Measurements from ENCODE around the gene ASIC4. TPM values are rescaled to one million over a fixed set of nuclear protein-coding genes. Genes with fewer than 3 reads are reported as not detected.
A peak's percentile ranks its signal among the peaks of the same experiment; 100 is the strongest.

The ASIC4 gene
- total RNA-seq, 1 experiment from 2014 or later: not detected

DNA sequence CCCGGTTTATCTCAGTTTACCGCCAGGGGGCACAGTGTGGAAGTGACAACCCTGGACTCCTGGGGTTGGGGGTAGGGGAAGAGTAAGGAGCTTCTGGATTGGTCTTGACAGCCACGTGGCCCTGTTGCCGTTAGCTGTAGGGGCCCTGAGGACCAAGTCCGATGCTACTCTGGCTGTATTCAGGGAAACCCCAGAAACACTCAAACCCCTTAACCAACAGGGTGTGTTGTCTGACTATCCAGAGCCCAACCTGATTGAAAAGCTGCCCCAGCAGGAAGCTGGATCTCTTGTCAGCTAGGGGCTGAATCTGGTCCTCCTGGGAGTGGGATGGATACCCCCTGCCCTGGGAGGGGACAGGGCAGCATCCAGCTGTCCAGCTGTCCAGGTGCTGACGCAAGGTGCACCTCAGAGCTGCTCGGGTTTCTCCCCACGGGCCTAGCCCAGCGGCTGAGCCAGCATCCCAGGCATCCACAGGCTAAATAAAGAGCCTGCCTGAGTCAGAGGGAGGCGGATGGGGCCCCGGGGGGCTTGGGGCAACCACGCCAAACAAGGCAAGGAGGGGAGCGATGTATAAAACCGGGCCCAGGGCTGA lies 18.7 kb upstream of the ASIC4 start:
- peak; percentile 70 for DNase-seq (ENCODE audit: low spot score)
- in situ Hi-C loops (cut with HindIII; ENCODE audit: low sequenced_read_pairs): no loop called here

DNA sequence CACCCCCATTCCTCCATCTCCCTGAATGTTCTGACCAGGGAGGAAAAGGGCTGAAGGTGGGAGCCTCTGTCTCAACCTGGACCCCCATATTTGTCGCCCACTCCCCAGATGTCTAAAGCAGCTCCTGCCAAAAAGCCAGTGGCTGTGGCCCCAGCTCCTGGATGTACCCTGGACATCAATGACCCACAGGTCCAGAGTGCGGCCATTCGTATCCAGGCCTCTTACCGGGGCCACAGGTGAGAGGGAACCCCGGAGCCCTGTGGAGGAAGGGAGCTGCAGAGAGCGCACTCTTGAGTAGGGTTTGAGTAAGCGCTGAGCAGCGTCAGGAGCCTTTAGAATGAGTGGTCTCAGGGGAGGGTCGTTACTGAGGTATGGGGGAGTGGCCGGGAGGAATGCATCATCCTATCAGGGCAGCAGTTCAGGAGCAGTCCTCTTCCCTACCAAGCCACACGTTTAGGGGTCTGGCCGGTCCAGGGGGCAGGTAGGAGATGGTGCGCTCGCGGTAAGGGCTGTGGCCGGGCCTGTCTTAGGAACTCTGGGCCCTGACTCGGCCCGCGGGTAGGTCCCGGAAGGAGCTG lies 17.9 kb upstream of the ASIC4 start:
- no peak for DNase-seq (ENCODE audit: low spot score)
- in situ Hi-C loops (cut with HindIII; ENCODE audit: low sequenced_read_pairs): no loop called here

DNA sequence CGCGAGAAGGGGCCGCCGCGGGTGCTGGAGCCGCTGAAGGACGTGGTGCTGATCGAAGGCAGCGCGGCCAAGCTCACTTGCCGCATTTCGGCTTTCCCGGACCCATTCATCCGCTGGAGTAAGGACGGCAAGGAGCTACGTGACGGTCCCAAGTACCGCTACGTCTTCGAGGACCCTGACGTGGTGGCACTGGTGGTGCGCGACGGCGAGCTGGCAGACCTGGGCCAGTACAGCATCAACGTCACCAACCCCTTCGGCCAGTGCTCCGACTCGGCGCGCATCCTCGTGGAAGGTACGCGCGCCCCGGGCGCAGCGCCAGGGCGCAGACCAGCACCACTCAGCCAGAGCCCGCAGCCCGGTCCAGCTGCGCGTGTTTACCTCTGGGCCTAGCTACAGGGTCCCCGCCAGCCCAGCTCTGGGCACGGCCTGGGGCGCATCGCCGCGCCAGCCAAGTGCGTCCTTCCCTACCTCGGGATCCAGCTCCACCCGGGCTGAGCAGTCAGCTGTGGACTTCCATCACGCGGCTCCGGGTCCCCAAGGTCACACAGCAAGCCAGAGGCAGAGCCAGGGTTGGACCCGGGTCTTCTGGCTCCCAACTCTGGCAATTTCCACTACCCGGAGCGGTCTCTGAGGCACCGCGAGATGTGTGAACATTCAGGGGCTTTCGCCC lies 17.3 kb upstream of the ASIC4 start:
- DNase-seq (ENCODE audit: low spot score): no peak
- in situ Hi-C loops (cut with HindIII; ENCODE audit: low sequenced_read_pairs): no loop called here

DNA sequence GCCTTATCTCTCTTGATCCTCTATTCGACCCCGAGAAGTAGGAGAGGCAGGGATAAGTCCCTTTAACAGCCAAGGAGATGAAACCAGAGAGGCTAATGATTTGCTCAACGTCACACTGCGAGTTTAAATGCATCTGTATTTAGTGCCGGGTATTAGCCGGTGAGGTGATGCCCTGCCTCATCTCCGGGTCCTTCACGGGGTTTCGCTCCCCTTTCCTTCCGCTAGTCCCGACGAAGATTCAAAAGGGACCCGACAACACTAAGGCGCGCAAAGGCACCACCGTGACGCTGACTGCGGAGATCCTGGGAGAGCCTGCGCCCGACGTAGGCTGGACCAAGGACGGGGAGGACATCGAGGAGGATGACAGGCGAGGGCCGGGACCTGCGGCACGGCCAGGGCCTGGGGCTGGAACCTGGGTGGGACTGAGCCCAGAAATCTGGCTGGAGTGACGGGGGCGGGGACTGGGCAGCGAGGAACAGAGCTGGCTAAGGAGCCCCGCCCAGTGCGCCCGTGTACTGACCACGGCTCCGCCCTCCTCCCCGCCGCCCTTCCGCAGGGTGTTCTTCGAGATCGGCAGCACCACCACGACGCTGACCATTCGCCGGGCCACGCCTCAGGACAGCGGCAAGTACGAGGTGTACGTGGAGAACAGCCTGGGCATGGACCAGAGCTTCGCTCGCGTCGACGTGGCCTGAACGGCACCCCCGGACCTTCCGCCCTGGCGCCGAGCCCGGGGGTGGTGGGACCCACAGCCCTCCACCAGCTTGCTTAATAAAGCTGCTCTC lies 16.6 kb upstream of the ASIC4 start:
- no peak for DNase-seq (ENCODE audit: low spot score)
- in situ Hi-C loops (cut with HindIII; ENCODE audit: low sequenced_read_pairs): no loop called here

DNA sequence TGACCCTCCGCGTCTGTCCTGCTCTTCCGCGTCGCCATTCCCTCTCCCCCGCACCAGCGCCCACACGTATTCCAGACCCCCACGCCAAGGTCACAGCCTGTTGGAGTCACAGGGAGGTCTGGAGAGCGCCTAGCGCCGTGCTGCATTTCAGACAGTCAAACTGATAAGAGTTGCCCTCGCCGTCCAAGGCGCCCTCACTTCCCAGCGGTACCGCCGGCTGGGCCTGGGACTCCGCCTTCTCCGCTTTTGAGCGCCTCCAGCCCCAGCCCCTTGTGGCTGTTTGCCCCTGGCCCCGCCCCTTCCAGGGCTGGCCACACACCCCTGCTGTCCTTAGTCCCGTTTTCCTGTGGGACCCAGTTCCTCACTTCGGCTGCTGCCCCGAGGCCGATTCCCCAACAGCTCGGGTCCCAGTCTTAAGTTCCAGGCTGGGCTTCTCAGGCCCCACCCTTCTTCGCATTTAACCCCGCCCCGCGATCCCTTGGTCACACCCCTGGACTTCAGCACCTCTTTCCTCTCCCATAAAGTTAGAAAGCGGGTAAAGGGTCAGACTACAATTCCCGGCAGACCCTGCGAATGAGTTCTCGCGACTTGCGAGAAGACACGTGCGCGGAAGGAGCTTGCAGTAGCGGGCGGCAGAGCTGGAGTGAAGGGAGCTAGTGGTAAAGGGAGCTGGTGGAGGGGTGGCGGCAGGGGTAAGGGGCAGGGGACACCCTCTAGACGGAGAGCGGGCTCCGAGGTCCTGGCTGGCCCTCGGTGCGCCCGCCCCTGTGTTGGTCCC lies 15.8 kb upstream of the ASIC4 start, which contains the start of gene GMPPA:
TSS of gene GMPPA (plus strand) at position 612 of the 778 bp plus-strand sequence. CDS start 1,085 bp downstream, outside the sequence.
- peak; percentile 97 for DNase-seq (ENCODE audit: low spot score)
- in situ Hi-C loops (cut with HindIII; ENCODE audit: low sequenced_read_pairs): no loop called here

DNA sequence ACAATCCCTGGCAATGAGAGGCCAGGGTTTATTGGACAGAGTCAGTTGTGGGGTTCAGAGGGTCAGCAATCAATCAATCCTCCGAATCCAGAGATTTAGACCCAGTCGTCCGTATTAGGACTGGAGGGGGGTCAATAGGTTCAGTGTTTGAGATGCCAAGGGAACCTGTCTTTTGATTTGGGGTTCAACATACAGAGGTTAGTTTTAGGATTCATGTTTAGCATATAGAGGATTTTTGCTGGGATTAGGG lies 15.3 kb upstream of the ASIC4 start:
- in situ Hi-C loops (cut with HindIII; ENCODE audit: low sequenced_read_pairs): no loop called here

DNA sequence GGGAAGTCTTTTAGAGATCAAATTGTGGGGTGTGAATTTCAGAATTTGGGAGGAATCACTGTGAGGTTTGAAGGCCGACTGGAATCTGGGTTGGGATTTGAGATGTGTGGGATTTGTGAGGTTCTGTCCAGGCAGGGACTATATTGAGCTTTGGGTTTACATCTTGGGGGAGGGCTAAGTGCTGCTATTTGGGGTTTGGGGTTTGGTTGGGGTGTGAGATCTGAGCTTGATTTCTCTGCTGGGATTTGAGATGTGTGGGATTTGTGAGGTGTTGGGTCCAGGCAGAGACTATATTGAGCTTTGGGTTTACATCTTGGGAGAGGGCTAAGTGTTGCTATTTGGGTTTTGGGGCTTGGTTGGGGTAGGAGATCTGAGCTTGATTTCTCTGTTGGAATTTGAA lies 14.7 kb upstream of the ASIC4 start:
- in situ Hi-C loops (cut with HindIII; ENCODE audit: low sequenced_read_pairs): no loop called here
- no peak for DNase-seq (ENCODE audit: low spot score)

More for the DNA sequence above, 15.3 kb upstream of the ASIC4 start:
- DNase-seq (ENCODE audit: low spot score): no peak

DNA sequence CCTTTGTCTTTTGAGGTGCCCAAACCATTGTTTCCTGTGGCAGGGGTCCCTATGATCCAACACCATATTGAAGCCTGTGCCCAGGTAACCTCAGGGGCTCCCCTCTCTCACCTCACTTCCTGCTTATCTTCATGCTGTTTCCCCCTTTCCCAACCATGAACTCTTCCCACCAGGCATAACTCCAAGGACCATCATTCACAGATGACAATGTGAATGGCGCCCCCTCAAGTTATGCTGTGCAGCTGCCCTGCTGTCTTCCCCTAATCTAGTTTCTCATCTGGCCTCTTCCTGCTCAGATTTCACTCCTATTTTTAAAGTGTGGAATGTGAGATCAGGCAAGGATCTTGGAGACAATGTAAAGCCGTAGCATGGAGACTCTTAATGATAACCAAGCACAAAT lies 14.1 kb upstream of the ASIC4 start:
- no peak for DNase-seq (ENCODE audit: low spot score)
- in situ Hi-C loops (cut with HindIII; ENCODE audit: low sequenced_read_pairs): no loop called here

DNA sequence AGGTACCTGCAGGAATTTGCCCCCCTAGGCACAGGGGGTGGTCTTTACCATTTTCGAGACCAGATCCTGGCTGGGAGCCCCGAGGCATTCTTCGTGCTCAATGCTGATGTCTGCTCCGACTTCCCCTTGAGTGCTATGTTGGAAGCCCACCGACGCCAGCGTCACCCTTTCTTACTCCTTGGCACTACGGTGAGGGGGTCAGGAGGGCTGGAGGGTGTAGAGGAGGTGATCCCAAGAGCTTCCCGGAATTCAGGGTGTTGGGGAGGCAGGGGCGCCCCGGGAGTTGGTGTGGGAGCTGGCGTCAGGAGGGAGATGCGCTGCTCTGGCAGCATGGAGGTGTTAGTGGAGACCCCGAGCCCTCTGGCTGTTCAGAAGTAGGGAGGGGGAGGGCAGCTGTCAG lies 12.4 kb upstream of the ASIC4 start:
- no peak for DNase-seq (ENCODE audit: low spot score)
- in situ Hi-C loops (cut with HindIII; ENCODE audit: low sequenced_read_pairs): no loop called here

DNA sequence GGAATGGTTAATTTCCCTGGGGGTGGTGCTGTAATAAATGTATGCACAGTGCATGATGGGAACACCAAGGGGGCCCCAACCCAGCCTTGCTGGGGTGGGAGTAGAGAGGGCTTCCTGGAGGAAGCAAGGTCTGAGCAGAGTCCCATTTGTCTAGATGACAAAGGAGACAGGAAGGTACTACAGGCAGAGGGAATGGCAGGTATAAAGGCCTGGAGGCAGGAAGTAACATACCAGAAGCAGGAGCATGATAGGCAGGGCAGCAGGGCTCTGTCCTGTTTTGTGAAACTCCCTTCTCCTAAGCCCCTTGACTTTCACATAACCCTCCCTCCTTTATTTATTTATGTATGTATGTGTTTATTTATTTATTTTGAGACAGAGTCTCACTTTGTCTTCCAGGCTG lies 11.7 kb upstream of the ASIC4 start:
- in situ Hi-C loops (cut with HindIII; ENCODE audit: low sequenced_read_pairs): no loop called here
- DNase-seq (ENCODE audit: low spot score): no peak

DNA sequence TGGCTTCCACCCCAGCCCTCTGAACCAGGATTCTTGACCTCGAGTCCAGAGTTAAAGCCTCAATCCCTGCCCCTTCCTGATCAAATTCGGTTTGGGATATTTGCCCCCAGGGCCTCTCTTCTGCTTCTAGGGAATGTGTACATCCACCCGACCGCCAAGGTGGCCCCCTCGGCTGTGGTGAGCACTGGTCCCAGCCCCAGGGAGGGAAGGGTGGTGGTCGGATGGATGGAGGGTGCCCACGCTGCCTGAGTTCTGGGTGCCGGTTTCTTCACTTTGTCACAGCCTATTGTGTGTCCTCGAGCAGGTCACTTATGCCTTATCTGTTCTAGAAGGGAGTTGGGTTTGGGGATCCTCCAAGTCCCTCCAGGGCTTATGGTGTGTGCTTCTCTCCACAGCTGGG lies 8.7 kb upstream of the ASIC4 start:
- DNase-seq (ENCODE audit: low spot score): no peak
- in situ Hi-C loops (cut with HindIII; ENCODE audit: low sequenced_read_pairs): no loop called here

DNA sequence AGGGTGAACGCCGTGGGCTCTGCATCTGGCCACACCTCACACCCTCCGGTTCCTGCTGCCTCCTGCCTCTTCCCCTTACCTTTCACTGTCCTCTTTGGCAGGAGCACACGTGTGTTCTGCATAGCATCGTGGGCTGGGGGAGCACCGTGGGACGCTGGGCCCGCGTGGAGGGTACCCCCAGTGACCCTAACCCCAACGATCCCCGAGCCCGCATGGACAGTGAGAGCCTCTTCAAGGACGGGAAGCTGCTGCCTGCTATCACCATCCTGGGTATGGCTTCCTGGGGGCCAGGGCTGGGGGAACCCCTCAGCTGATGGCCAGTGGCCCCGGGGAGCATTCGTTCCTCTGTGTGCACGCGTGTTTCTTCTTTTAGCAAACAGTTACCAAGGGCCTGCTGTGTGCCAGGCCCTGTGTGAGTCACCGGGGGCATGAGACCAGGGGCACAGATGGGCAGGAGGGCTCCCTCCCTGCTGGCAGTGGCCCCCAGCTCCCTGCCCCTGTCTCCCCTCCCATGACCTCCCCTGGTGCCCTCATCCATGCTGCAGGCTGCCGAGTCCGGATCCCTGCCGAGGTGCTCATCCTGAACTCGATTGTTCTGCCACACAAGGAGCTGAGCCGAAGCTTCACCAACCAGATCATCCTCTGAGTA lies 8.0 kb upstream of the ASIC4 start:
- DNase-seq (ENCODE audit: low spot score): no peak
- in situ Hi-C loops (cut with HindIII; ENCODE audit: low sequenced_read_pairs): no loop called here

DNA sequence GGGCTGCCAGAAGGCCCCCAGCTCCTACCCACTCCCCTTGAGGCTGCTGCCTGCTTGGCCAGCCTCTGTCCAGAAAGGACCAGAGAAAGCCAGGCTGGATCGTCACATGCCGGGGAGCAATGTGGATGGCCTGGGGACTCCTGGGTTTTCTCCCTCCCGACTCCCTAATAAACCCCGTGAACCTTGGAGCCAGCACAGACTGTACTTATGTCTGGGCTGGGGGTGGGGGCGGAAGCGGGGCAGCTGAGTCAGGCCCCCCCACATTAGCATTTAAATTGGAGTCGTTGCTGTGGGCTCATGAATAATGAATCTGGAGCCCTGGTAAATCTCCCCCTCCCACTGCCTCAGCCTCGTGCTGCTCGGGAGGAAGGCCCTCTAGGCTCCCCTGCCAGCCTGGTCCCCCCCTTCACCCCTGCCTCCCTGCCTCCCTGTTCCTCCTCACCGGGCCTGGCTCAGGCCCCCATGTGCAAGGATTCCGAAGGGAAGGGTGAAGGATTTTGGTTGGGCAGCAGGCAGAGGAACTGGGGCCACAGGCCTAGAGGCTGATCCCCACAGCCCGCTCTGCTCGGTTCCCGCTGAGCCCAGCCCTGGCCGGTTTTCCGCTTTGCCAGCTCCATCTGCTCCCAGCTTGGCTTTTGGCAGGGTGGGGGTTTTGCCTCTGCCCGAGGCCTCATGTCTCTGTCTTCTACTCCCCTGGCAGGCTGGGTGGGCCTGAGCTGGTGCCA lies 7.3 kb upstream of the ASIC4 start:
- in situ Hi-C loops (cut with HindIII; ENCODE audit: low sequenced_read_pairs): no loop called here
- DNase-seq (ENCODE audit: low spot score): peak; percentile 95

DNA sequence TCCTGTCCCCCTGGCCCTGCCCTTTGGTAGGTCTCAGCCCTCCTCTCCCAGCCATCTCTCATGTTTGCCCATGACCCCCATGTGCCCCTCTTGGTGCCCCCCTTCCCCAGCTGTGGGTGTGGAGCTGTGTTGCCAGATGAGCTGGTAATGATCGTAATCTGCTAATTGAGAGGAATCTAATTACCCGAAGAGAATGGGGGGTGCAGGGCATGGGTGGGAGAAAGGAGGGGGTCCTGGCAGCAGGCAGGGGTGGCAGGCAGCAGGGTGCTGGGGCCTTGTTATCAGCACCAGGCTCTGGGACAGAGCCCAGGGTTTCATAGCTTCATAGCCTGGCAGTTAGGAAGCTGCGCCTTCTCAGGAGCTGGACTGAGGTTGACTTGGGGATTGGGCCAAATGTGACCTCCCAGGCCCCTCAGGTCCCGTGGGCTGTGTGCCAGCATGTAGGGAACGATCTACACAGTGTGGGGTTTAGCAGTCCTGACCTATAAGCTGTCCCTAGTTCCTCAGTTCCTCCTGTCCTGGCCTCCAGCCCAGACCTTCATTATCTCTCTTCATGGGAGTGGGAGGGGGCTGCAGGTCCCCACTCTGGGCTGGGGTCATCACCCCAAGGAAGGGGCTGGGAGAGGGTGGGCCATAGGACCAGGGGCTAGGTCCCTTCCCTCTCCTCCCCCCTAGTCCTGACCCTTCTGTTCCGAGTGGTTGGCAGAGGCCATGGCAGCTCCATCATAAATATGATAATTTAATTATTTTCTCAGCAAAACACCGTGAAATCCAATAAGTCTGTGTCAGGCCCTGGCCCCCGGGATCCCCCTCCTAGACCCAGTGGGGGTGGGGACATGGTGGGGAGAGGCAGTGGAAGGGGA lies 6.5 kb upstream of the ASIC4 start:
- DNase-seq (ENCODE audit: low spot score): peak; percentile 47
- in situ Hi-C loops (cut with HindIII; ENCODE audit: low sequenced_read_pairs): no loop called here

DNA sequence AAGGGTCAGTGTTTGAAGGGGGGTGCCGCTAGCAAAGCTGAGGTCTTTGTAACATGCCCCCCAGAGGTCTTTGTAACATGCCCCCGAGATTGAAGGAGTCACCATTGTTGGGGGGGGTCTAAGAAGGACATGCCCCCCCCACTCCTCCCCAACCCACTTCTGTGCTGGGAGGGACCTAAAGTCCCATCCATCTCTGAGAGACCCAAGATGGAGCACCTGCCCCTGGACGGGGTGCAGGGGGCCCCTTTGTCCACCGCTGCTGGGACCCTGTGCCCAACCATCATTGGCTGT lies 5.9 kb upstream of the ASIC4 start:
- in situ Hi-C loops (cut with HindIII; ENCODE audit: low sequenced_read_pairs): no loop called here
- no peak for DNase-seq (ENCODE audit: low spot score)

DNA sequence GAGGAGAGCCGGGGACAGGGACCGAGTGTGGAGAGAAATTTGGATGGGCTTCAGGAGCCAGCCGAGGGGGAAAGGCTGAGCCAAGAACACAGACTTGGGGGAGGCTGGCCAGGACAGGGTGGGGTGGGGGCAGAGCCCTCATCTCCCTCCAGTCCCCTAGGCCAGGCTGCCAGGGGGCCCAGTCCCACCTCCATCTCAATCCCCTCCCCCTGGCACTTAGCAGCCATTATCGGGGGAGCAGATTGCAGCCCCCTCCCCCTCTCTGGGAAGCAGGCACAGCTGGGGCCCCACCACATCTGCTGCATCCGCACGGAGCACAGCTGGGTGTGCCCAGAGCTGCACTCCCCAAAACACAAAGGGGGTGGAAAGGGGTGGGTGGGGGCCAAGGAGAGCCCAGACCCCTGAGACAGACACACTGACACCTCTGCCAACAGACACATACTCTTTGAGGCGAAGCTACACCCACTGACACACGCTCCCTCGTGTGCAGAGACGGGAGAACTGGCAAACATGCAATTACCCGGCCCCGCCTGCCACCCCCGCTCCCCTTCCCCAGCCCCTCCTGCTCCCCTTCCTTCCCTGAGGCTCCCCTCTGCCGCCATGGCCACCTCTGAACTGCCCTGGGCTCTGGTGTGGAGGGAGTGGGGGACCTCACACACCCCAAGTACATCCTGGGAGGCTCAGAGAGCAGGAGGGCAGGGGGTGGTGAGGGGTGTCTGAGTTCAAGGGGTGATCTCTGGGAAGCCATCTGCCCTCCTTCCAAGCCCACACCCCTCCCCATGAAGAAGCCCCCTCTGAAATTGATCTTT lies 5.1 kb upstream of the ASIC4 start:
- in situ Hi-C loops (cut with HindIII; ENCODE audit: low sequenced_read_pairs): no loop called here
- DNase-seq (ENCODE audit: low spot score): peak; percentile 73
